Measurements from ENCODE around the gene TMEM219.

Gene TMEM219

DNA sequence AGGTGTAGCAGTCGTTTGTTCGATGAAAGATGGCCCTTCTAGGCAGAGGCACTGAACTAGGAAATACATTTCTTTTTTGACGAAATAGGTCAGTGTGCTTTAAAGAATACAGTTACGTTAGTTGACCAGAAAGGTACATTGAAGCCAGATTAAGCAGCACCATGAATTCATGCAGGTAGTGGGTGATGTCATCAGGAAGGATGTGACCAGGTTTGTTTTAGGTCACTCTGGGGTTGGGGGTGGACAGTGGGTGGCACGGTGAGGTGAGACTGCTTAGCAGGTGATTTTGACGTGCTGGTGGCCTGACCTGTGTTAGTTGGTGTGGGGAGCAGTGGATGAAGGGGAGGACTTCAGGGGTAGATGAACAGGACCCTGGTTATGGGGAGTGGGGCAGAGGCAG lies 37.7 kb downstream of the TMEM219 start:
- Histone ChIP-seq H3K79me2 (ENCODE audit: insufficient read depth, low read length) (no peaks in the 10 kb centered on the region), H3K27me3 (ENCODE audit: insufficient read depth, low read length) (no peaks in the 10 kb centered on the region), H3K36me3 (ENCODE audit: insufficient read depth, low read length) (peaks cover 38% of the 10 kb centered on the region), H3K4me3 (ENCODE audit: low read depth, low read length, poor library complexity, severe bottlenecking) (no peak overlapping the region), H3K4me2 (ENCODE audit: low read length) (no peak overlapping the region), H4K20me1 (ENCODE audit: insufficient read depth, low read length) (no peaks in the 10 kb centered on the region), H3K9me2 (ENCODE audit: low read depth, low read length) (no peaks in the 10 kb centered on the region), H2AFZ (ENCODE audit: low read length) (no peak overlapping the region), H3K4me1 (ENCODE audit: insufficient read depth, low read length, severe bottlenecking) (peaks cover 18% of the 10 kb centered on the region), H3F3A (ENCODE audit: insufficient read depth, low read length) (no peaks in the 10 kb centered on the region), H3K27ac (ENCODE audit: low read depth, low read length, poor library complexity, severe bottlenecking) (no peak overlapping the region), H3K9me3 (ENCODE audit: low read length) (no peaks in the 10 kb centered on the region), H3K9ac (ENCODE audit: low read length) (no peak overlapping the region)
- TF ChIP-seq EZH2 (IDR thresholded peaks at IDR 0.05; ENCODE audit: borderline replicate concordance, low read length) = no peak
- TF ChIP-seq, protein P1, sequence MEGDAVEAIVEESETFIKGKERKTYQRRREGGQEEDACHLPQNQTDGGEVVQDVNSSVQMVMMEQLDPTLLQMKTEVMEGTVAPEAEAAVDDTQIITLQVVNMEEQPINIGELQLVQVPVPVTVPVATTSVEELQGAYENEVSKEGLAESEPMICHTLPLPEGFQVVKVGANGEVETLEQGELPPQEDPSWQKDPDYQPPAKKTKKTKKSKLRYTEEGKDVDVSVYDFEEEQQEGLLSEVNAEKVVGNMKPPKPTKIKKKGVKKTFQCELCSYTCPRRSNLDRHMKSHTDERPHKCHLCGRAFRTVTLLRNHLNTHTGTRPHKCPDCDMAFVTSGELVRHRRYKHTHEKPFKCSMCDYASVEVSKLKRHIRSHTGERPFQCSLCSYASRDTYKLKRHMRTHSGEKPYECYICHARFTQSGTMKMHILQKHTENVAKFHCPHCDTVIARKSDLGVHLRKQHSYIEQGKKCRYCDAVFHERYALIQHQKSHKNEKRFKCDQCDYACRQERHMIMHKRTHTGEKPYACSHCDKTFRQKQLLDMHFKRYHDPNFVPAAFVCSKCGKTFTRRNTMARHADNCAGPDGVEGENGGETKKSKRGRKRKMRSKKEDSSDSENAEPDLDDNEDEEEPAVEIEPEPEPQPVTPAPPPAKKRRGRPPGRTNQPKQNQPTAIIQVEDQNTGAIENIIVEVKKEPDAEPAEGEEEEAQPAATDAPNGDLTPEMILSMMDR (IDR thresholded peaks at IDR 0.05; ENCODE audit: low read length) = no peak

DNA sequence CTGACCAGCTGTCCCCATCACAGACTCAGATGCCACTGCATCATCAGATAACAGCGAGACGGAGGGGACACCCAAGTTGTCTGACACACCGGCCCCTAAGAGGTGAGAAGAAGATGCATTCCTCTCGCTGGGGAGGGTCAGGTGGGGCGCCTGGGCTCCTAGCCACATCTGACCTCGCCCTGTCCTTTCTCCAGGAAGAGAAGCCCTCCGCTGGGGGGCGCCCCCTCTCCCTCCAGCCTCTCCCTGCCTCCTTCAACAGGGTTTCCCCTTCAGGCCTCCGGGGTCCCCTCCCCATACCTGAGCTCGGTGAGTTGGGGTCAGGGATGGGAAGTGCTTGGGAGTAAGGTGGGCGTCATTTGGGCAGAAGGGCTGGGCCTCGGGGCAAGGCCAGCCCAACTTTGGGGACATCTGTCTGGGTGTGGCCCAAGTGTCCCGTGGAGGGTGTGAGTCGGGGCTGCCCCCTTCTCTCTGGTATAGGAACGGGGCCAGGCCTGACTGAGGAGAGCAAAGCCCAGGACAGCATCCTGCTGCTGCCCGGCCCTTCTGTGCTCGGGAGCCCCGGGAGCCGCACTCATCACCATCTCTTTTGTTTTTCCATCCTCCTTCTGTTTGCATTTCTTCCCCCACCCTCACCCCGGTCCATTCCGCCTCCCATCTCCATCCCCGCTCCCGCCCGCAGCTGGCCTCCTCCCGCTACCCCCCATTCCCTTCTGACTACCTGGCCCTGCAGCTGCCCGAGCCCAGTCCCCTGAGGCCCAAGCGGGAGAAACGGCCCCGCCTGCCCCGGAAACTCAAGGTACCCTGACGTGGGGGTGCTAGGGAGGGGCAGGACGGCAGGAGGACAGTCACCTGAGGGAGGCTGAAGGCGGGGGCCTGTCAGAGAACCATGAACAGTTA lies 39.1 kb downstream of the TMEM219 start:
- Histone ChIP-seq H3K36me3 (ENCODE audit: insufficient read depth, low read length) (peaks cover 41% of the 10 kb centered on the region), H3F3A (ENCODE audit: insufficient read depth, low read length) (no peaks in the 10 kb centered on the region), H3K27me3 (ENCODE audit: insufficient read depth, low read length) (no peaks in the 10 kb centered on the region), H4K20me1 (ENCODE audit: insufficient read depth, low read length) (no peaks in the 10 kb centered on the region), H3K9ac (ENCODE audit: low read length) (no peak overlapping the region), H3K4me3 (ENCODE audit: low read depth, low read length, poor library complexity, severe bottlenecking) (no peak overlapping the region), H3K9me2 (ENCODE audit: low read depth, low read length) (no peaks in the 10 kb centered on the region), H3K27ac (ENCODE audit: low read depth, low read length, poor library complexity, severe bottlenecking) (no peak overlapping the region), H3K4me1 (ENCODE audit: insufficient read depth, low read length, severe bottlenecking) (peaks cover 8% of the 10 kb centered on the region), H3K4me2 (ENCODE audit: low read length) (no peak overlapping the region), H3K9me3 (ENCODE audit: low read length) (no peaks in the 10 kb centered on the region), H2AFZ (ENCODE audit: low read length) (no peak overlapping the region), H3K79me2 (ENCODE audit: insufficient read depth, low read length) (no peaks in the 10 kb centered on the region)
- TF ChIP-seq, protein P1 (IDR thresholded peaks at IDR 0.05; ENCODE audit: low read length) = peak; percentile 27
- no peak for TF ChIP-seq EZH2 (IDR thresholded peaks at IDR 0.05; ENCODE audit: borderline replicate concordance, low read length)

DNA sequence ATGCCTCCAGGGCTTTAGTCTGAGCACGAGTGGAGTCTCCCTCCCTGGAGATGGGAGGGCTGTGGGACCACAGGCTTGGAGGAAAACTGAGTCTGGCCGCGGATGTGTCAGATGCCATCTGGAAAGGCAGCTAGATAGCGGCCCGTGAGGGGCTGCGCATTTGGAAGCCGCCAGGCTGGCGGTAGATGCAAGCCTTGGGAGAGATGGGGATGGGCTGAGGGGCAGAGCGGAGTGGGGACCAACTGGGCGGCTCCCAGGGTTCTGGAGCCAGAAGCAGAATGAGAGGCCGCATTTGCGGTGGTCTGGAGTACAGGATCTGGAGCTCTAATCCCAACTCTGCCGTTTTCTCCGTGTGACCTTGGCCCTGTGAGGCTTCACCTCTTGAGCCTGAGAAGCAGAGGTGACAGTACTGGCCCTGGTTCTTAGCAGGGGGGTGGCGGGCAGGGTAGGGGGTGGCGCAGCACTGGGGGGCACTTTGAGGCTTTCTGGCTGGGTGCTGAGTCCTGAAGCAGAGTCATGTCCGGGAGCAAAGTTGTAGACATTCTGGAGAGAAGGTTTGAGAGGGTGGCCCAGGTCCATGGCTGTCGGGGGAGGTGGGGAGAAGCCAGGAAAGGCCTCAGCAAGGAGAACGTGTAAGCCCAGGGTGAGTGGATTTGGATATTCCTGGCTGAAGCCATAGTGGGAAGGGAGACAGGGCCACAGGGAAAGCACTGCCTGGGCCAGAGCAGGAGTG lies 40.9 kb downstream of the TMEM219 start:
- no peak for TF ChIP-seq EZH2 (IDR thresholded peaks at IDR 0.05; ENCODE audit: borderline replicate concordance, low read length)
- TF ChIP-seq, protein P1 (IDR thresholded peaks at IDR 0.05; ENCODE audit: low read length) = no peak
- Histone ChIP-seq H3K9me3 (ENCODE audit: low read length) (no peaks in the 10 kb centered on the region), H3K9ac (ENCODE audit: low read length) (no peak overlapping the region), H3K9me2 (ENCODE audit: low read depth, low read length) (no peaks in the 10 kb centered on the region), H3F3A (ENCODE audit: insufficient read depth, low read length) (no peaks in the 10 kb centered on the region), H2AFZ (ENCODE audit: low read length) (no peak overlapping the region), H3K4me2 (ENCODE audit: low read length) (no peak overlapping the region), H3K79me2 (ENCODE audit: insufficient read depth, low read length) (no peaks in the 10 kb centered on the region), H3K36me3 (ENCODE audit: insufficient read depth, low read length) (peaks cover 38% of the 10 kb centered on the region), H4K20me1 (ENCODE audit: insufficient read depth, low read length) (no peaks in the 10 kb centered on the region), H3K27me3 (ENCODE audit: insufficient read depth, low read length) (no peaks in the 10 kb centered on the region), H3K27ac (ENCODE audit: low read depth, low read length, poor library complexity, severe bottlenecking) (no peak overlapping the region), H3K4me3 (ENCODE audit: low read depth, low read length, poor library complexity, severe bottlenecking) (no peak overlapping the region), H3K4me1 (ENCODE audit: insufficient read depth, low read length, severe bottlenecking) (no peaks in the 10 kb centered on the region)
